ENCODE measurements around the gene GSTO2.
"Not testable (repeated sequence)": the region's sequence is repeated elsewhere in the genome, so short reads cannot be mapped to it uniquely, and the experiment has no call there.

Gene GSTO2

DNA sequence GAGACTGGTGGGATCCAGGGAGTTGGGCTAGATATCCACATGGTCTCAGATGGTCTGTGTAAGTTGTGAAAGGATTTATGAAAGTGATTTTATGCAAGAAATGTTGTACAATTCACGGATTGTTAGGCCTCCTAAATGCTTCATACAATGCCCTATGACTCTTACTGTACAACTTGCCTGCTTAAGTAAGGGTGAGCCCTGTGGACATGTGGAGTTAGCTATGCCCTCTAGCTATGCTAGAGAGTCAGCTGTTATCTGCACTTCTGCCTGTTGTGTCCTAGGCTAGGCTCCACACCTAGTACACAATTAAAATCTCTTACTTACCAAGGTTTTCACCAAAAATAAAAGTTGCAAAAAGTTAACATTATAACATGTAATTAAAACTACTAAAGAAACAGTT is 35.2 kb upstream of the GSTO2 start:
- TF ChIP-seq, protein P1, sequence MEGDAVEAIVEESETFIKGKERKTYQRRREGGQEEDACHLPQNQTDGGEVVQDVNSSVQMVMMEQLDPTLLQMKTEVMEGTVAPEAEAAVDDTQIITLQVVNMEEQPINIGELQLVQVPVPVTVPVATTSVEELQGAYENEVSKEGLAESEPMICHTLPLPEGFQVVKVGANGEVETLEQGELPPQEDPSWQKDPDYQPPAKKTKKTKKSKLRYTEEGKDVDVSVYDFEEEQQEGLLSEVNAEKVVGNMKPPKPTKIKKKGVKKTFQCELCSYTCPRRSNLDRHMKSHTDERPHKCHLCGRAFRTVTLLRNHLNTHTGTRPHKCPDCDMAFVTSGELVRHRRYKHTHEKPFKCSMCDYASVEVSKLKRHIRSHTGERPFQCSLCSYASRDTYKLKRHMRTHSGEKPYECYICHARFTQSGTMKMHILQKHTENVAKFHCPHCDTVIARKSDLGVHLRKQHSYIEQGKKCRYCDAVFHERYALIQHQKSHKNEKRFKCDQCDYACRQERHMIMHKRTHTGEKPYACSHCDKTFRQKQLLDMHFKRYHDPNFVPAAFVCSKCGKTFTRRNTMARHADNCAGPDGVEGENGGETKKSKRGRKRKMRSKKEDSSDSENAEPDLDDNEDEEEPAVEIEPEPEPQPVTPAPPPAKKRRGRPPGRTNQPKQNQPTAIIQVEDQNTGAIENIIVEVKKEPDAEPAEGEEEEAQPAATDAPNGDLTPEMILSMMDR (IDR thresholded peaks at IDR 0.05; ENCODE audit: low read depth, low read length): no peak
- DNase-seq (ENCODE audit: extremely low read depth, low read depth): no peak

DNA sequence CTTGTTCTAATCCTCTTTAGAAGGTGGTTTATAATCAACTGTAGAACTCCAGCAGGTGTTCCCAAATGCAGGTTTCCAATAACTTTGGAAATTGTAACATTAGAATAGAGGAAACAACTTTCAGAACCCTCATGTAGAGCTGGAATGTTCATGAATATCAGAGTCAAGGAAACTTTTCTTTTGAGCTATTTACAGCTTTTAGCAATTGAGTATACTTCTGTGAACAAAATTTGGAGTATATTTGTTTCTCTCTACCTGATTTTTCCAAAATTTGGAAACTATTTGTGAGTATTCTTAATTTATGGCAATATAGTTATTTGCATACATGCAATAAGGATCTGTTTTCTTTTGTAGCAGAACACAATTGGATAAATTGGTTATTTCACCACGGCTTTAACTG is 34.0 kb upstream of the GSTO2 start:
- DNase-seq (ENCODE audit: extremely low read depth, low read depth): no peak
- TF ChIP-seq, protein P1 (IDR thresholded peaks at IDR 0.05; ENCODE audit: low read depth, low read length): no peak

DNA sequence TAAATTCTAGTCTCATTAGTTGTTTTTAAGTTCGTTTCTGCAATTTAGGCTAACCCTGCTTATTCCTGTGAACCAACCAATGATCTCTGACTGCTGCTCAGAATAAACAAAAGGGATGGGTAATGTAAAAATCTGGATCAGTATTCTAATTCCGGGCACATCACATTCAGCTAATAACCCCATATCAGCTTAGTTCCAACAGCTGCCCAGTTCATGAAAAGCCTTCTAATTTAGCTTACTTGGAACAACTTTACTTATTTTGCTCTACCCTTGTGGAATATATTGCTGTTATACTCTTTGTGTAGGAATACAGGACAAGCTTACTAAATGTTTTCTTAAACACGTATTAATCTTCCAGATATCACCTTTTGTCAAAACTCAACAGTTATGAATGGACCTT is 33.2 kb upstream of the GSTO2 start:
- no peak for DNase-seq (ENCODE audit: extremely low read depth, low read depth)
- TF ChIP-seq, protein P1 (IDR thresholded peaks at IDR 0.05; ENCODE audit: low read depth, low read length): no peak

DNA sequence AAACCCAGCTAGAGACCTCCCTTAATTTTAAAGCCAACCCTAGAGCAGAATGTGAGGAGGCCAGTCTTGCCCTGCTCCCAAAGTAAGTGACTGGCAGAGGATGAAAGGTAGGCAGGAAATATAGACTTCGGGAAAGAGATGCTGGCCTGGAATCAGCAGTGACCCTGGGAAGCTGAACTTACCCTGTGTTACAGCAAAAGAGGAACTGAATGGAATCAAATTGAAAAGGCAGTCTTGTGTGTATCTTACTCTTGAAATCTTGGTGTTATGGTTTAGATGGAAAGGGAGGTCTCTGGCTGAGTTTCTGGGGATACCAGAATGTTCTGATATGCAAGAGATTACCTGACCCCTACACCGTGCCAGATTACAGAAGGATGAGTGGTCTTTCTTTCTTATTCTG is 28.9 kb upstream of the GSTO2 start:
- no peak for DNase-seq (ENCODE audit: extremely low read depth, low read depth)
- TF ChIP-seq, protein P1 (IDR thresholded peaks at IDR 0.05; ENCODE audit: low read depth, low read length): no peak

DNA sequence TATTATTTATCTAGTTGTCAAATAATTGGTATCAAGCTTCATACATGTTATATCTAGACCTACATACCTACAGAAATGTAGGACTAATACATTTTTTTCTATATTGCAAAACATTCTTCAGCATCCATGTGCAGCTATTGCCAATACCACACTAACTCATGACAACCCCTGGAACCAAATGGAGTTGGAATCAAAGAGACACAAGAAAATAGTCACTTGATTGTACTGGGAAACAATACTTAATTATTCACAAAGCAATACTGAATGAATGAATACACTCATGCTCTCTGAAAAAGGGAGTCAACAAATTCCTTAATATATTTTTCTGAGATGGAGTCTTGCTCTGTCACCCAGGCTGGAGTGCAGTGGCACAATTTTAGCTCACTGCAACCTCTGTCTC is 26.4 kb upstream of the GSTO2 start:
- DNase-seq (ENCODE audit: extremely low read depth, low read depth): no peak
- TF ChIP-seq, protein P1 (IDR thresholded peaks at IDR 0.05; ENCODE audit: low read depth, low read length): no peak

DNA sequence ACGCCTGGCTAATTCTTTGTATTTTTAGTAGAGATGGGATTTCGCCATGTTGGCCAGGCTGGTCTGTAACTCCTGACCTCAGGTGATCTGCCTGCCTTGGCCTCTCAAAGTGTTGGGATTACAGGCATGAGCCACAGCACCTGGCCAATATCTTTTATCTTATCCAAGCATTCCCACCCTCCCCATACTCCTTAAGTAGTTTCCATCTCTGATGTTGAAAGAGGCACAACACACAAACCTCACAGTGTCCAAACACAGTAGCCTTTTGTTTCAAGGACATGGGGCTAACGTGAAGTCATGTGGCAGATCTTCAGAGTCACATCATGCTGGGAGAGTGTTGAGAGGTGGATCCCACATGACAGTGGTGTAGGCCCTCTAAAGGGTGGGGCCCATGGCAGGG is 26.0 kb upstream of the GSTO2 start:
- DNase-seq (ENCODE audit: extremely low read depth, low read depth): not testable (repeated sequence)

DNA sequence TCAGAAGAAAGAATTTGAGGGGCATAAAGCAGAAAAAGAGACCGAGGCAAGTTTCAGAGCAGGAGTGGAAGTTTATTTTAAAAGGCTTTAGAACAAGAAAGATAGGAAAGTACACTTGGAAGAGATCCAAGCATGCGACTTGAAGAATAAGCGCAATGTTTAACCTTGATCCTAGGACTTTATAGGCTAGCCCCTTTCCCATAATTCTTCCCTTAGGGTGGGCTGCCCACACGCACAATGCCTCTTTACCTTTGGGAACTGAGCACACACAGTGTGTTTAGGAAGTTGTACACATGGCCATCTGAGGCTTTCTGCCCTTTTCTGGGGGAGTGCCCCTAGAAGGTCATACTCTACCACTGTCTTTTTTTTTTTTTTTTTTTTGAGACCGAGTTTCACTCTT is 25.5 kb upstream of the GSTO2 start:
- TF ChIP-seq, protein P1 (IDR thresholded peaks at IDR 0.05; ENCODE audit: low read depth, low read length): no peak
- DNase-seq (ENCODE audit: extremely low read depth, low read depth): no peak

DNA sequence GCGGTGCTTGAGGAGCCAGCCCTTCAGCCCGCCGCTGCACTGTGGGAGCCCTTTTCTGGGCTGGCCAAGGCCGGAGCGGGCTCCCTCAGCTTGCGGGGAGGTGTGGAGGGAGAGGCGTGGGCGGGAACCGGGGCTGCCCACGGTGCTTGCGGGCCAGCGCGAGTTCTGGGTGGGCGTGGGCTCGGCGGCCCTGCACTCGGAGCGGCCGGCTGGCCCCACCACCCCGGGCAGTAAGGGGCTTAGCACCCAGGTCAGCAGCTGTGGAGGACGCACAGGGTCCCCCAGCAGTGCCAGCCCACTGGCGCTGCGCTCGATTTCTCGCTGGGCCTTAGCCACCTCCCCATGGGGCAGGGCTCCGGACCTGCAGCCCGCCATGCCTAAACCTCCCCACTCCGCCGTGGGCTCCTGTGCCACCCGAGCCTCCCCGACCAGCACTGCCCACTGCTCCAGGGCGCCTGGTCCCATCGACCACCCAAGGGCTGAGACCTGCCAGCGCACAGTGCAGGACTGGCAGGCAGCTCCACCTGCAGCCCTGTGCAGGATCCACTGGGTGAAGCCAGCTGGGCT is 23.8 kb upstream of the GSTO2 start:
- DNase-seq (ENCODE audit: extremely low read depth, low read depth): no peak
- TF ChIP-seq, protein P1 (IDR thresholded peaks at IDR 0.05; ENCODE audit: low read depth, low read length): no peak

Measured in AG09319 (cell line).